ENCODE results near the gene PPIF.
"Not testable (repeated sequence)": the region's sequence is repeated elsewhere in the genome, so short reads cannot be mapped to it uniquely, and the experiment has no call there.

The PPIF gene

DNA sequence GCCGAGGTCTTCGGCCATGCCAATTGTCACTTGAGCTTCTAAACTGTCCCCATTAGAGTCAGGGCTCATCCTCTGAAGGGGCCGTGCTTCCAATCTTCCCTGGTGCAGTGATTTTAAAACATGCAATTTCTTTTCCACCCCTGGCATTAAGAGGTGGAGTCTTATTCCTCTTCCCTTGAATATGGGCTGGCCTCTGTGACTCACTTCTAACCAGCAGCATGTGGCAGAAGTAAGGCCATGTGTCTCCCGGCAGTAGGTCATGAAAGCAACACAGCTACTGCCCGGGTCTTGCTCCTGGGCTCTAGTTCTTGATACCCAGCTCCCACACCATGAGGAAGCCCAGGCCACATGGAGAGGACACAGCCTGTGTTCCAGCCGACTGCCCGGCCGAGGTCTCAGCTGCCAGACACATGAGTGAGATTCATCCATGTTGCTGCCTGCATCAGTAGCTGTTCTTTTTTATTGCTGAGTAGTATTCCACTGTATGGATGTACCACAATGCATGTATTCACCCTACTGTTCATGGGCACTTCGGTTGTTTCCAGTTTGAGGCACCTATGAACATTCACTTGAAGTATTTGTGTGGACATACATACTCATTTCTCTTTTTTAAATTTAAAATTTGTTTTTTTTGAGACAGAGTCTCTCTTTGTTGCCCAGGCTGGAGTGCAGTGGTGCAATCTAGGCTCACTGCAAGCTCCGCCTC is 14.5 kb upstream of the PPIF start:
- not testable (repeated sequence) for H3K9me3 ChIP-seq (ENCODE audit: control insufficient read depth, low read length); H3K27ac ChIP-seq (ENCODE audit: low read depth, low read length, severe bottlenecking); H3K36me3 ChIP-seq (ENCODE audit: control insufficient read depth, insufficient read depth, low read length); H3K4me3 ChIP-seq (ENCODE audit: extremely low read depth, insufficient read depth, low read length, poor library complexity, severe bottlenecking); H3K4me1 ChIP-seq (ENCODE audit: control insufficient read depth, insufficient read depth, low read length, poor library complexity, severe bottlenecking)
- 80 to 100% methylated on average over 1 of the region's 10 CpGs for WGBS, 2 experiments (ENCODE audit: insufficient coverage in 2 of 2)

DNA sequence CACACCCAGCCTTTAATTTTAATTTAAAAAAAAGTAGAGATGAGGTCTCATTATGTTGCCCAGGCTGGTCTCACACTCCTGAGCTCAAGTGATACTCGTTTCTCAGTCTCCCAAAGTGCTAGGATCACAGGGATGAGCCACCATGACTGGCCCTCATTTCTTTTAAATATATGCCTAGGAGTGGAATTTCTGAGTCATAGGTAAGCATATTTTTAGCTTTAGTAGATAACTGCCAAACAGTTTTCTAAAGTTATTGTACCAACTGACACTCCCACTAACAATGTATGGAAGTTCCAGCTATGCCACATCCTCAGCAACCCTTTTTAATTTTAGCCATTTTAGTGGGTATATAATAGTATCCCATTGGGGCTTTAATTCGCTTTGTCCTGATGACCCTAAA is 13.8 kb upstream of the PPIF start:
- Histone ChIP-seq H3K27ac (ENCODE audit: low read depth, low read length, severe bottlenecking) (no peak overlapping the region), H3K9me3 (ENCODE audit: control insufficient read depth, low read length) (no peaks in the 10 kb centered on the region), H3K4me1 (ENCODE audit: control insufficient read depth, insufficient read depth, low read length, poor library complexity, severe bottlenecking) (no peaks in the 10 kb centered on the region), H3K4me3 (ENCODE audit: extremely low read depth, insufficient read depth, low read length, poor library complexity, severe bottlenecking) (no peak overlapping the region), H3K36me3 (ENCODE audit: control insufficient read depth, insufficient read depth, low read length) (no peaks in the 10 kb centered on the region)
- WGBS, 2 experiments (ENCODE audit: insufficient coverage in 2 of 2), result 80% methylated on average over 1 of the region's 2 CpGs; no CpG with 5 or more reads in 1 of the 2 experiments

DNA sequence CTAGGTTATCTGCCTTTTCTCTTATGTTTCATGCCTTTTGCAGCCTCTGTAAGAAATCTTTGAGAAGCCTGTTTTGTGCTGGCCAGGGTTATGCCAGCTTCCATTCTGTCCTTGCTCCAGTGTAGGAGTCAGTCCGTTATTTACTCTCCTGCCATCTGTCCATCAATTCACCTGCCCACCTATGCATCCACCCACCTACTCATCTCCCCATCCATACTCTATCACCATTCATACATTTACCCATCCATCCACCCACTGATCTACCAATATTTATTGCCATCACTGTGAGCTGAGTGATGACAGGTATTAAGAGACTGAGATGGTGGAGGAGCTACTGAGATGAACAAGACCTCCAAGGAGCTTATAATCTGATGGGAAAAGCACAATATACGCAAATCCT is 12.7 kb upstream of the PPIF start:
- no peaks in the 10 kb centered on the region for H3K36me3 ChIP-seq (ENCODE audit: control insufficient read depth, insufficient read depth, low read length)
- H3K9me3 ChIP-seq (ENCODE audit: control insufficient read depth, low read length), result no peaks in the 10 kb centered on the region
- no peak overlapping the region for H3K4me3 ChIP-seq (ENCODE audit: extremely low read depth, insufficient read depth, low read length, poor library complexity, severe bottlenecking)
- no peak overlapping the region for H3K27ac ChIP-seq (ENCODE audit: low read depth, low read length, severe bottlenecking)
- no peaks in the 10 kb centered on the region for H3K4me1 ChIP-seq (ENCODE audit: control insufficient read depth, insufficient read depth, low read length, poor library complexity, severe bottlenecking)
- 88 to 89% methylated on average over 1 to 2 of the region's 2 CpGs for WGBS, 2 experiments (ENCODE audit: insufficient coverage in 2 of 2)

DNA sequence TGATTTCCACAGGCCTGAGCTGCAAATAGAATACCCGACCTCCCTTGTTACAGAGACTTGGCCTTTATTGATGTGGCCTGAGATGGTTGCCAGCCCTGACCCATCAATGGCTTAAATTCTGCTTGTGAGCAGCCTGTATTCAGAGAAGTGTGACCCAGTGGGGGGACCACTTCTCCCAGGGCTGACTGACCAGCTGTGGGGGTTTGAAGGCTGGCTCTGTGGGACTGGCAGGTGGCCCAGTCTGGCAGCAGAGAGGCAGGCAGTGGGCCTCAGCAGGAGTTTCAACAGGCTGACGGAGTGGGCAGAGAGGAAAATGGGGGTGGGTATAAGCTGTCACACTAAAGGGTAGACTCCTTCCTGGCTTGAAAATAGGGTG is 12.2 kb upstream of the PPIF start:
- no peak overlapping the region for H3K4me3 ChIP-seq (ENCODE audit: extremely low read depth, insufficient read depth, low read length, poor library complexity, severe bottlenecking)
- no peaks in the 10 kb centered on the region for H3K4me1 ChIP-seq (ENCODE audit: control insufficient read depth, insufficient read depth, low read length, poor library complexity, severe bottlenecking)
- 78 to 90% methylated on average over 1 to 2 of the region's 2 CpGs for WGBS, 2 experiments (ENCODE audit: insufficient coverage in 2 of 2)
- H3K9me3 ChIP-seq (ENCODE audit: control insufficient read depth, low read length), result no peaks in the 10 kb centered on the region
- no peak overlapping the region for H3K27ac ChIP-seq (ENCODE audit: low read depth, low read length, severe bottlenecking)
- no peaks in the 10 kb centered on the region for H3K36me3 ChIP-seq (ENCODE audit: control insufficient read depth, insufficient read depth, low read length)

DNA sequence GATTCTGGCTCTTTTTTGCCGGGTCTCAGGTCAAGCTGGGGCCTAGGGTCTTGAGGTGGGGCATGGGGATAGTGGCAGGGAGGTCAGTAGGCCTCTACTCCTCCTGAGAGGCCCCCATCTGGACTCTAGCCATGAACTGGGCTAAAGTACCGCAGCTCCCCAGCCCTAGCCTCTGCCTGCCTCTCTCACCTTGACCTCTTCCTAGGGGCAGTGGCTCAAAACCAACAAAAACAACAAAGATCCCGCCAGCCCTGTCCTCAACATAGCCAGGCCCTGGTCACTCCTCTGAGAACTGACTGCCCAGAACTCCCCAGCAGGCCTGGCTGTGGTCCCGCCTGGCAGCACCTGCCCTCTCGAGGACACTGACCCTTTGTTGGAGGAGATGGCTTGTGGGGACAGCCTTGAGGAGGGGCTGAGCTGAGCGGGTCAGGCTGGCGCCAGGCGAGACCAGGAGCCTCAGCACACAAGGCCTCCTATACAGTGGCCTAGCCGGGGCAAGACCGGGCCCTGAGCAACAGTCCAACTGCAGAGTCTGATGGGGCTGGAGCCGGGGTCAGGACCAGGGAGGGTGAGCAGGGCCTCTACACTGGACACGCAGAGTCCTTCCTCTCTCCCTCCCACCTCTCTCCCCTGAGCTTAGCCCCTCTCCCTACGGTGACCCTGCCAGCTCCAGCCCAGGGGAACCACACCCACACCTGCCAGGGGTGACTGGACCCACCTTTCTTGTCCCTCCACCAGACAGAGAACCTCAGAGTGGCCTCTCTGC is 11.6 kb upstream of the PPIF start:
- Histone ChIP-seq H3K4me1 (ENCODE audit: control insufficient read depth, insufficient read depth, low read length, poor library complexity, severe bottlenecking) (no peaks in the 10 kb centered on the region), H3K4me3 (ENCODE audit: extremely low read depth, insufficient read depth, low read length, poor library complexity, severe bottlenecking) (no peak overlapping the region), H3K36me3 (ENCODE audit: control insufficient read depth, insufficient read depth, low read length) (no peaks in the 10 kb centered on the region), H3K27ac (ENCODE audit: low read depth, low read length, severe bottlenecking) (no peak overlapping the region), H3K9me3 (ENCODE audit: control insufficient read depth, low read length) (no peaks in the 10 kb centered on the region)
- WGBS, 2 experiments (ENCODE audit: insufficient coverage in 2 of 2), result 77 to 87% methylated on average over 10 to 11 of the region's 13 CpGs

DNA sequence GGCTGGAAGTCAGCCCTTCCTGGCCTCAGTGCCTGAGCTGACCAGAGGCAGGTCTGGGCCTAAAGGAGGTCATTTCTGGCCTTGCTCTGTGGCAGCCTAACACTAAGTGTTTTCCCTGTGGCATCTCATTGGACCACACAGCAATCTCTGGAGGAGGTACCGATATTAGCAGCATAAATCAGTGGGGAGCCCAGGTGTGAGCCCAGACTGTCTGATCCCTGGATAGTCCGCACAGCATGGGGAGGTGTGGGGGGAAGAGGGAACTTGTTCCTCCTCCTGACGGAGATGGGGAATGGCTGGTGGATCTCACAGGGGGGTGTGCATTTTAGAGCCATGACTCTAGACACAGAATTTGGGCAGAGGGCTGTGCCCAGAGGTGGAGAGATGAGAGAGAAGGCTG is 11.0 kb upstream of the PPIF start:
- 88 to 100% methylated on average over 1 to 3 of the region's 3 CpGs for WGBS, 2 experiments (ENCODE audit: insufficient coverage in 2 of 2)
- Histone ChIP-seq H3K36me3 (ENCODE audit: control insufficient read depth, insufficient read depth, low read length) (no peaks in the 10 kb centered on the region), H3K4me1 (ENCODE audit: control insufficient read depth, insufficient read depth, low read length, poor library complexity, severe bottlenecking) (no peaks in the 10 kb centered on the region), H3K9me3 (ENCODE audit: control insufficient read depth, low read length) (no peaks in the 10 kb centered on the region), H3K27ac (ENCODE audit: low read depth, low read length, severe bottlenecking) (no peak overlapping the region), H3K4me3 (ENCODE audit: extremely low read depth, insufficient read depth, low read length, poor library complexity, severe bottlenecking) (no peak overlapping the region)

DNA sequence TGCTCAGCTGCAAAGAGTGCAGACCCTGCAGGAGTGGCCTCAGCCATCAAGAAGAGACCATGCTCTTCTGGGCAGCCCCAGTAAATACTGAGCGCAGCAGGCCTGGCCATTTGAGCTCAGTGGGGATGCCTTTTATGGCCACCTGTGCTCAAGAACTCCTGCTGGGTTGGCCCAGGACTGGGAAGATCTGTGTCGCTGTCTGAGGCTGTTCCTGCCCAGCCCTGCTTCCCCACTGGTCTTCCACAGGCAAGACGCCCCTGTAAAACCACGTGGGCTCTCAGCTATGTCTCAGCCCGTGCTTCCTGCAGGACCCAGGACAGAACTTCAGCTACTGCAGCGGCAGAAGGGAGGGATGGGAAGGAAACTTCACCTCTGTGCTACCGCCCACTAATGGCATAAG is 10.5 kb upstream of the PPIF start:
- no peak overlapping the region for H3K4me3 ChIP-seq (ENCODE audit: extremely low read depth, insufficient read depth, low read length, poor library complexity, severe bottlenecking)
- H3K36me3 ChIP-seq (ENCODE audit: control insufficient read depth, insufficient read depth, low read length), result no peaks in the 10 kb centered on the region
- H3K9me3 ChIP-seq (ENCODE audit: control insufficient read depth, low read length), result no peaks in the 10 kb centered on the region
- 53 to 75% methylated on average over 3 to 4 of the region's 7 CpGs for WGBS, 2 experiments (ENCODE audit: insufficient coverage in 2 of 2)
- H3K4me1 ChIP-seq (ENCODE audit: control insufficient read depth, insufficient read depth, low read length, poor library complexity, severe bottlenecking), result no peaks in the 10 kb centered on the region
- no peak overlapping the region for H3K27ac ChIP-seq (ENCODE audit: low read depth, low read length, severe bottlenecking)

DNA sequence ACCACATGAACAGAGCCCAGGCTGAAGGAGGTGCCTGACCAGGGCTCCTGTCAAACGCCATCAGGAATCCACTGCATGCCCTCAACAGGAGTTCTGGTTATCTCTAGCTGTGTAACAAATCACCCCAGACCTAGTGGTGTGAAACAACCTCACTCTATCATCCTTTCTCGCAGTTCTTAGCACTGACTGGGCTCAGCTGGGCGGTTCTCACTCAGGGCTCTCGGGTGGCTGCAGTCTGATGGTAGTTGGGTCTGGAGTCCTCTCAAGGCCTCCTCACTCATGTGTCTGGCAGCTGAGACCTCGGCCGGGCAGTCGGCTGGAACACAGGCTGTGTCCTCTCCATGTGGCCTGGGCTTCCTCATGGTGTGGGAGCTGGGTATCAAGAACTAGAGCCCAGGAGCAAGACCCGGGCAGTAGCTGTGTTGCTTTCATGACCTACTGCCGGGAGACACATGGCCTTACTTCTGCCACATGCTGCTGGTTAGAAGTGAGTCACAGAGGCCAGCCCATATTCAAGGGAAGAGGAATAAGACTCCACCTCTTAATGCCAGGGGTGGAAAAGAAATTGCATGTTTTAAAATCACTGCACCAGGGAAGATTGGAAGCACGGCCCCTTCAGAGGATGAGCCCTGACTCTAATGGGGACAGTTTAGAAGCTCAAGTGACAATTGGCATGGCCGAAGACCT is 9.3 kb upstream of the PPIF start:
- H3K36me3 ChIP-seq (ENCODE audit: control insufficient read depth, insufficient read depth, low read length); H3K27ac ChIP-seq (ENCODE audit: low read depth, low read length, severe bottlenecking); H3K4me1 ChIP-seq (ENCODE audit: control insufficient read depth, insufficient read depth, low read length, poor library complexity, severe bottlenecking); H3K4me3 ChIP-seq (ENCODE audit: extremely low read depth, insufficient read depth, low read length, poor library complexity, severe bottlenecking); H3K9me3 ChIP-seq (ENCODE audit: control insufficient read depth, low read length): not testable (repeated sequence)
- WGBS, 2 experiments (ENCODE audit: insufficient coverage in 2 of 2), result 90 to 100% methylated on average over 1 to 2 of the region's 11 CpGs

DNA sequence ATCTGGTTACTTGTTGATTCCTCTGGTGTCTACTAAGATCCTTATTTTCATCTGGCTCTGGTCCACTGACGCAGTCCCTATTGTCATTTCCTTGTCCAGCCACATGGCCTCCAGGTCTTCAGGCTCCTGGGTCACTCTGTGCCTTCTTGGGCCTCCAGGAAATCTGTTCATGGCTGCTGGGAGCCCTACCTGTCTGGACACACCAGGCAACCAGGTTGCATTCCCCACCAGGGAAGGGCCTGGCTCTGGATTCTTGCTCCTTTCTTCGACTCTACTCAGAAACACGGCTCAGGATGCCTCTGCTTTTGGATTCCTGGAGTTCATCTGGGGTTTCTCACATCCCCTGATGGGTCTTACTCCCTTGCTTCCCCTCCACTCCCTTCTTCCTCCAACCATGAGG is 8.0 kb upstream of the PPIF start:
- Histone ChIP-seq H3K4me1 (ENCODE audit: control insufficient read depth, insufficient read depth, low read length, poor library complexity, severe bottlenecking) (no peaks in the 10 kb centered on the region), H3K27ac (ENCODE audit: low read depth, low read length, severe bottlenecking) (no peak overlapping the region), H3K9me3 (ENCODE audit: control insufficient read depth, low read length) (no peaks in the 10 kb centered on the region), H3K36me3 (ENCODE audit: control insufficient read depth, insufficient read depth, low read length) (no peaks in the 10 kb centered on the region), H3K4me3 (ENCODE audit: extremely low read depth, insufficient read depth, low read length, poor library complexity, severe bottlenecking) (no peak overlapping the region)
- 71 to 89% methylated on average over 3 of the region's 3 CpGs for WGBS, 2 experiments (ENCODE audit: insufficient coverage in 2 of 2)

DNA sequence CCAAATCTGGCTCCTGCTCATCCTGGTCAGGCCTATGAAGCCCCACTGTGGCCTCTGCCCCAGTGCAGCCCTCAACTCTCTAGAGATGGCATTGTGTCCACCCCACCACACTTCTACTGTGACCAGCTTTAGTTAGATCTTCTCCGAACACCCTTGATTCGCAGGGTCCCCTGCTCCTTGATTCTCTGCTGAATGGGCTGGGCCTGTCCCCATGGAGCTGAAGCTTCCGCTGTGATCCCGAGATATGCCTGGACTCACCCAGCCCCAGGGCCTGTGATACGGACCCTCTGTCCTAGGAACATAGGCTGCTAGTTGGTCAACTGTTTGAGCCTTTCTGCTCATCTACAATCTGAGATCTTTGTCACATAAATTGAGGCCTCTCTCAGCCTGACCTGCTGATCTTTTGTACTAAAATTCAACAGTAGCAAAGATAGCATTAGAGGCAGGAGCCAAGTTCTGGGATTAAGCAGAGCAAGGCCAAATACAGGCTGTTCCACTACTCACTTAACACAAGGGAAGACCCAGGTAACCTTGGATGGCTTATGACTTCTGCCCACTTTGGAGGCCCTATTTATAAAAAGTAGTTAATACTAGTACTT is 6.5 kb upstream of the PPIF start:
- peaks cover 3% of the 10 kb centered on the region for H3K4me1 ChIP-seq (ENCODE audit: control insufficient read depth, insufficient read depth, low read length, poor library complexity, severe bottlenecking)
- H3K9me3 ChIP-seq (ENCODE audit: control insufficient read depth, low read length), result no peaks in the 10 kb centered on the region
- no peak overlapping the region for H3K27ac ChIP-seq (ENCODE audit: low read depth, low read length, severe bottlenecking)
- WGBS, 2 experiments (ENCODE audit: insufficient coverage in 2 of 2), result 95% methylated on average over 5 of the region's 5 CpGs
- no peak overlapping the region for H3K4me3 ChIP-seq (ENCODE audit: extremely low read depth, insufficient read depth, low read length, poor library complexity, severe bottlenecking)
- H3K36me3 ChIP-seq (ENCODE audit: control insufficient read depth, insufficient read depth, low read length), result no peaks in the 10 kb centered on the region
